Measurements from ENCODE around the gene RNF150. TPM values are rescaled to one million over a fixed set of nuclear protein-coding genes. Genes with fewer than 3 reads are reported as not detected.

Gene RNF150
- total and polyA plus RNA-seq, 4 donors, result 0.27 to 1.4 (median 0.81) TPM

DNA sequence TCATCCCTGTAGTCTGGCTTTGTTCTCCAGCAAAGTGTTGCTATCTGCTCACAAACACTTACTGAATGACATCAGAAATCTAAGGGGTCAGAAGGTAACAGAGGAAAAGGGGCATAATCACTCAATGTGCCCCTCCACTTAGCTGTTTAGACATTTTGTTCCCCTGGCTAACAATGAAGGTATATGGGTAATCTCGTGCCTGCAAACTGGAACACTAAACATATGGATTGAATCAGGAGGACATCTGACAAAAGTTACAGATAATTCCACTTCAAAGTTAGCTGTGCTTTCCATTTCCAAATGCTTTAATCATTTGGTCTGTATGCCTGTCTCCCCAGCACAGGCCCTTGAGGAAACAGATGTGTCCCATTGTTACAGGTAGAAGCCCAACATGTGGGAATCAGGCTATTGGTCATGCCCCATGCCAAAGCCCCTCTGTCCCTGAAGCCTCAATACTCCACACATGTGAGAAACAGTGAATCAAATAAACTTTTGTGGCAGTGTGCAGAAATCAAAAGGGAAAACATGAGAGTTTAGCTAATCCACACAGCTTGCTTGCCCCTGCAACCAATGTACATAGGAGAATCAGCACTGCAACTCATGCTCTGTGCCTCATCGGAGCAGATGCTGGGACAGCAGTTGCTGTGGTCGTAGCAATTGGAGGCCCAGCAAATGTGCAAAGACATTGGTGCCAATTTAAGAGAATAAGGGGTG is 111.7 kb downstream of the RNF150 start:
- TF ChIP-seq RXRA (IDR thresholded peaks at IDR 0.05), result no peak
- TF ChIP-seq, protein P1, sequence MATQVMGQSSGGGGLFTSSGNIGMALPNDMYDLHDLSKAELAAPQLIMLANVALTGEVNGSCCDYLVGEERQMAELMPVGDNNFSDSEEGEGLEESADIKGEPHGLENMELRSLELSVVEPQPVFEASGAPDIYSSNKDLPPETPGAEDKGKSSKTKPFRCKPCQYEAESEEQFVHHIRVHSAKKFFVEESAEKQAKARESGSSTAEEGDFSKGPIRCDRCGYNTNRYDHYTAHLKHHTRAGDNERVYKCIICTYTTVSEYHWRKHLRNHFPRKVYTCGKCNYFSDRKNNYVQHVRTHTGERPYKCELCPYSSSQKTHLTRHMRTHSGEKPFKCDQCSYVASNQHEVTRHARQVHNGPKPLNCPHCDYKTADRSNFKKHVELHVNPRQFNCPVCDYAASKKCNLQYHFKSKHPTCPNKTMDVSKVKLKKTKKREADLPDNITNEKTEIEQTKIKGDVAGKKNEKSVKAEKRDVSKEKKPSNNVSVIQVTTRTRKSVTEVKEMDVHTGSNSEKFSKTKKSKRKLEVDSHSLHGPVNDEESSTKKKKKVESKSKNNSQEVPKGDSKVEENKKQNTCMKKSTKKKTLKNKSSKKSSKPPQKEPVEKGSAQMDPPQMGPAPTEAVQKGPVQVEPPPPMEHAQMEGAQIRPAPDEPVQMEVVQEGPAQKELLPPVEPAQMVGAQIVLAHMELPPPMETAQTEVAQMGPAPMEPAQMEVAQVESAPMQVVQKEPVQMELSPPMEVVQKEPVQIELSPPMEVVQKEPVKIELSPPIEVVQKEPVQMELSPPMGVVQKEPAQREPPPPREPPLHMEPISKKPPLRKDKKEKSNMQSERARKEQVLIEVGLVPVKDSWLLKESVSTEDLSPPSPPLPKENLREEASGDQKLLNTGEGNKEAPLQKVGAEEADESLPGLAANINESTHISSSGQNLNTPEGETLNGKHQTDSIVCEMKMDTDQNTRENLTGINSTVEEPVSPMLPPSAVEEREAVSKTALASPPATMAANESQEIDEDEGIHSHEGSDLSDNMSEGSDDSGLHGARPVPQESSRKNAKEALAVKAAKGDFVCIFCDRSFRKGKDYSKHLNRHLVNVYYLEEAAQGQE (IDR thresholded peaks at IDR 0.05), result no peak
- TF ChIP-seq NR2F2 (IDR thresholded peaks at IDR 0.05), result no peak
- no peak for TF ChIP-seq HNF4G (IDR thresholded peaks at IDR 0.05)
- no peak for DNase-seq (ENCODE audit: low spot score)
- WGBS, result 78% methylated on average over 3 of the region's 3 CpGs
- H3K27me3 ChIP-seq (ENCODE audit: control insufficient read depth in 4 of 4, insufficient read depth in 4 of 4, low read length in 3 of 4), result no peaks in the 10 kb centered on the region
- no peak overlapping the region for H3K4me3 ChIP-seq (ENCODE audit: low read depth in 1 of 3, low read length in 3 of 3)
- H3K9me3 ChIP-seq (ENCODE audit: control insufficient read depth in 4 of 4, low read length in 3 of 4), result no peaks in the 10 kb centered on the region
- H3K9ac ChIP-seq (ENCODE audit: low read depth in 1 of 2, low read length in 2 of 2), result no peak overlapping the region
- no peak overlapping the region for H3K27ac ChIP-seq (ENCODE audit: low read depth in 1 of 2, low read length in 2 of 2)
- H3K4me1 ChIP-seq (ENCODE audit: control insufficient read depth in 4 of 4, insufficient read depth in 4 of 4, low read length in 3 of 4), result no peaks in the 10 kb centered on the region
- no peaks in the 10 kb centered on the region for H3K36me3 ChIP-seq (ENCODE audit: control insufficient read depth in 4 of 4, insufficient read depth in 3 of 4, low read depth in 1 of 4, low read length in 3 of 4)

- WGBS, result 67% methylated on average over 3 of the region's 3 CpGs
- H3K27me3 ChIP-seq (ENCODE audit: control insufficient read depth in 4 of 4, insufficient read depth in 4 of 4, low read length in 3 of 4), result no peaks in the 10 kb centered on the region
- H3K36me3 ChIP-seq (ENCODE audit: control insufficient read depth in 4 of 4, insufficient read depth in 3 of 4, low read depth in 1 of 4, low read length in 3 of 4), result no peaks in the 10 kb centered on the region
- H3K9ac ChIP-seq (ENCODE audit: low read depth in 1 of 2, low read length in 2 of 2), result no peak overlapping the region
- DNase-seq (ENCODE audit: low spot score), result no peak
- TF ChIP-seq, protein P1 (IDR thresholded peaks at IDR 0.05), result no peak
- no peak for TF ChIP-seq JUND (IDR thresholded peaks at IDR 0.05)
- no peak for TF ChIP-seq HNF4A (conservative IDR thresholded peaks at IDR 0.05)
- no peak overlapping the region for H3K4me3 ChIP-seq (ENCODE audit: low read depth in 1 of 3, low read length in 3 of 3)
- H3K4me1 ChIP-seq (ENCODE audit: control insufficient read depth in 4 of 4, insufficient read depth in 4 of 4, low read length in 3 of 4), result no peaks in the 10 kb centered on the region
- no peak overlapping the region for H3K27ac ChIP-seq (ENCODE audit: low read depth in 1 of 2, low read length in 2 of 2)
- no peaks in the 10 kb centered on the region for H3K9me3 ChIP-seq (ENCODE audit: control insufficient read depth in 4 of 4, low read length in 3 of 4)
These were observed 112.4 kb downstream of the RNF150 start for GRCh38 chr4:141020801-141021261.

DNA sequence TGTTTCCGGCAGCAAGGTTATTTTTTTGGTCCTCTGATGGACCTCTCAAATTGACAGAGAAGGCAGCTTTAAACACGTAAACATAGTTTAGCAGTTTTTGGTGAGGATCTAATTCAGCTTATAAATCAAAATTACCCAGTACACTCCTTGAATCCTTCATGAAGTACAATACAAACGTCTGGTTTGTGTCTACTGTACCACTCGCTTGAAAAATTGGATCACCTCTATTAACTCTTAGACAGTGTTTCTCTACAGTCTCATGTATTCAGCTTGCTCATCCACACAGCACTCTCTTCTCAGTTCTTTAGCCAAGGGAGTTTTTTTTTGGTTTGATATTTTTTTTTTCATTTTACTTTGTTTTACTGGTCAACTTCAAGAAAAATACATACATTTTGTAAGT is 113.5 kb downstream of the RNF150 start:
- Histone ChIP-seq H3K4me1 (ENCODE audit: control insufficient read depth in 4 of 4, insufficient read depth in 4 of 4, low read length in 3 of 4) (no peaks in the 10 kb centered on the region), H3K27ac (ENCODE audit: low read depth in 1 of 2, low read length in 2 of 2) (no peak overlapping the region), H3K27me3 (ENCODE audit: control insufficient read depth in 4 of 4, insufficient read depth in 4 of 4, low read length in 3 of 4) (no peaks in the 10 kb centered on the region), H3K9ac (ENCODE audit: low read depth in 1 of 2, low read length in 2 of 2) (no peak overlapping the region), H3K9me3 (ENCODE audit: control insufficient read depth in 4 of 4, low read length in 3 of 4) (no peaks in the 10 kb centered on the region), H3K4me3 (ENCODE audit: low read depth in 1 of 3, low read length in 3 of 3) (no peak overlapping the region), H3K36me3 (ENCODE audit: control insufficient read depth in 4 of 4, insufficient read depth in 3 of 4, low read depth in 1 of 4, low read length in 3 of 4) (no peaks in the 10 kb centered on the region)
- no peak for DNase-seq (ENCODE audit: low spot score)
- WGBS, result 82% methylated on average over 4 of the region's 4 CpGs
- TF ChIP-seq HNF4A (conservative IDR thresholded peaks at IDR 0.05) (no peak), FOXA1 (IDR thresholded peaks at IDR 0.05) (no peak), TAF1 (conservative IDR thresholded peaks at IDR 0.05) (no peak), GABPA (IDR thresholded peaks at IDR 0.05 in 1 of 2, conservative IDR thresholded peaks at IDR 0.05 in 1 of 2) (no peak), NR2F2 (IDR thresholded peaks at IDR 0.05) (no peak), RAD21 (IDR thresholded peaks at IDR 0.05) (no peak), EGR1 (IDR thresholded peaks at IDR 0.05; ENCODE audit: low read depth in 2 of 2) (no peak), RXRA (IDR thresholded peaks at IDR 0.05) (no peak)
- TF ChIP-seq, protein P1 (IDR thresholded peaks at IDR 0.05), result no peak
- TF ChIP-seq, protein P2, sequence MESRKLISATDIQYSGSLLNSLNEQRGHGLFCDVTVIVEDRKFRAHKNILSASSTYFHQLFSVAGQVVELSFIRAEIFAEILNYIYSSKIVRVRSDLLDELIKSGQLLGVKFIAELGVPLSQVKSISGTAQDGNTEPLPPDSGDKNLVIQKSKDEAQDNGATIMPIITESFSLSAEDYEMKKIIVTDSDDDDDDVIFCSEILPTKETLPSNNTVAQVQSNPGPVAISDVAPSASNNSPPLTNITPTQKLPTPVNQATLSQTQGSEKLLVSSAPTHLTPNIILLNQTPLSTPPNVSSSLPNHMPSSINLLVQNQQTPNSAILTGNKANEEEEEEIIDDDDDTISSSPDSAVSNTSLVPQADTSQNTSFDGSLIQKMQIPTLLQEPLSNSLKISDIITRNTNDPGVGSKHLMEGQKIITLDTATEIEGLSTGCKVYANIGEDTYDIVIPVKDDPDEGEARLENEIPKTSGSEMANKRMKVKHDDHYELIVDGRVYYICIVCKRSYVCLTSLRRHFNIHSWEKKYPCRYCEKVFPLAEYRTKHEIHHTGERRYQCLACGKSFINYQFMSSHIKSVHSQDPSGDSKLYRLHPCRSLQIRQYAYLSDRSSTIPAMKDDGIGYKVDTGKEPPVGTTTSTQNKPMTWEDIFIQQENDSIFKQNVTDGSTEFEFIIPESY (IDR thresholded peaks at IDR 0.05), result no peak
- TF ChIP-seq, protein P3, sequence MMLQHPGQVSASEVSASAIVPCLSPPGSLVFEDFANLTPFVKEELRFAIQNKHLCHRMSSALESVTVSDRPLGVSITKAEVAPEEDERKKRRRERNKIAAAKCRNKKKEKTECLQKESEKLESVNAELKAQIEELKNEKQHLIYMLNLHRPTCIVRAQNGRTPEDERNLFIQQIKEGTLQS (IDR thresholded peaks at IDR 0.05), result no peak
